K562 (cell line): ENCODE results near the gene IGF1R.

Experiments
- POLR2A ChIP-seq: fragments of 450-650 bp; conservative IDR thresholded peaks from 2 replicates; pipeline ENCODE4 v1.6.1; 2016
- TF ChIP-seq, protein P1 (sequence below), 3 experiments: IDR thresholded peaks in 2 of 3; conservative IDR thresholded peaks in 1 of 3; 2 replicates each; pipeline ENCODE4 v1.5.1; 2011 to 2012; ENCODE audit warnings: low read length in 3 of 3, mild to moderate bottlenecking in 3 of 3, control low read depth in 2 of 3, improper control_type of control experiment in 1 of 3, inconsistent platforms in 1 of 3, low read depth in 1 of 3, mixed read lengths in 1 of 3, moderate library complexity in 1 of 3; ENCODE audit not compliant: insufficient read depth in 2 of 3

DNA sequence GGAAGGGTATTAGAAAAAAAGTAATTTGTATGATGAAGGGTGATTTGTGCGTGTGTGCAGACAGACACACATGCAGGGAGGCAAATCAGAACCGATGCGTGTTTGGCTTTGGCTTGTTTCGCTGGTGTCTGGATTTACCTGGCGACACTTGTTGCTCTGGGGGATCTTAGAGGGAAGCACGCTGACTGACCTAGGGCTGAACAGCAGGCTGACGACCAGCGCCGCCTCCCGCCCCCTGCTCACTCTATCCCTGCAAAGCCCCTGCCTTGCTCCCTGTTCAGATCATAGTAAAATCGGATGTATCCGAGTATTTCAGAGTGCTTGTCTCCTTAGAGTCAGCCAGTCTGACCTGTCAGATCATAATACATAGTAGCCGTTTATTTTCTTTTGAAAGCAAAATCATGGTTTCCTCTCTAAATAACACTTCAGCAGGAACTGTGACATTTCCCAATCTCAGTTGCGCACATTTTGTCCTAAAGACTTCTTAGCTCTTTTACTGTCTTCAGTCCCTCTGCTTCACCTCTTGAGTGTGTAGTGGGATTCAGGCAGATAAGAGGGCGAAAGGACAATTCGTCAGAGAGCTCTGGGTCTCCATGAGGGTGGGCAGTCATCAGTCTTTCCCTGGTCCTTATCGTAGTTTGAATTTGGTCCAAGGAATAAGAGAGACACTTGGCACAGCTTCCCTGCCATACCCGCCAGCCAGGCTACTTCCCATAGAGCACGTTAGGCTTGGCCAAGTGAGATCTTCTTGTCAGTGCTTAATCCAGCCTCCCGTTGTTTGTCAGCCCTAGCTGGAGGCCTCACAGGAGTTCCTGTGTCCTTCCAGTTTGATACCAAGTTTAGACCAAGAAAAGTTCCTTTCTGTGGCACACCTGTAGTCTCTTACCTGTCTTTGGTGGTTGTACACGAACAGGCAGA lies 261.9 kb downstream of the IGF1R start:
- TF ChIP-seq, protein P1, sequence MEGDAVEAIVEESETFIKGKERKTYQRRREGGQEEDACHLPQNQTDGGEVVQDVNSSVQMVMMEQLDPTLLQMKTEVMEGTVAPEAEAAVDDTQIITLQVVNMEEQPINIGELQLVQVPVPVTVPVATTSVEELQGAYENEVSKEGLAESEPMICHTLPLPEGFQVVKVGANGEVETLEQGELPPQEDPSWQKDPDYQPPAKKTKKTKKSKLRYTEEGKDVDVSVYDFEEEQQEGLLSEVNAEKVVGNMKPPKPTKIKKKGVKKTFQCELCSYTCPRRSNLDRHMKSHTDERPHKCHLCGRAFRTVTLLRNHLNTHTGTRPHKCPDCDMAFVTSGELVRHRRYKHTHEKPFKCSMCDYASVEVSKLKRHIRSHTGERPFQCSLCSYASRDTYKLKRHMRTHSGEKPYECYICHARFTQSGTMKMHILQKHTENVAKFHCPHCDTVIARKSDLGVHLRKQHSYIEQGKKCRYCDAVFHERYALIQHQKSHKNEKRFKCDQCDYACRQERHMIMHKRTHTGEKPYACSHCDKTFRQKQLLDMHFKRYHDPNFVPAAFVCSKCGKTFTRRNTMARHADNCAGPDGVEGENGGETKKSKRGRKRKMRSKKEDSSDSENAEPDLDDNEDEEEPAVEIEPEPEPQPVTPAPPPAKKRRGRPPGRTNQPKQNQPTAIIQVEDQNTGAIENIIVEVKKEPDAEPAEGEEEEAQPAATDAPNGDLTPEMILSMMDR (IDR thresholded peaks at IDR 0.05 in 2 of 3, conservative IDR thresholded peaks at IDR 0.05 in 1 of 3; ENCODE audit: insufficient read depth in 2 of 3, low read depth in 1 of 3, low read length in 3 of 3): no peak
- no peak for TF ChIP-seq POLR2A
